GM21723 (cell line): ENCODE measurements around the gene GDNF.
"Not testable (repeated sequence)": the region's sequence is repeated elsewhere in the genome, so short reads cannot be mapped to it uniquely, and the experiment has no call there.

Source experiments
- ATAC-seq: cut with Tn5 transposase; IDR thresholded peaks from one replicate; pipeline ENCODE4 v1.9.1; 2021; ENCODE audit warnings: mild to moderate bottlenecking, moderate library complexity; ENCODE audit not compliant: unreplicated experiment

The GDNF gene

DNA sequence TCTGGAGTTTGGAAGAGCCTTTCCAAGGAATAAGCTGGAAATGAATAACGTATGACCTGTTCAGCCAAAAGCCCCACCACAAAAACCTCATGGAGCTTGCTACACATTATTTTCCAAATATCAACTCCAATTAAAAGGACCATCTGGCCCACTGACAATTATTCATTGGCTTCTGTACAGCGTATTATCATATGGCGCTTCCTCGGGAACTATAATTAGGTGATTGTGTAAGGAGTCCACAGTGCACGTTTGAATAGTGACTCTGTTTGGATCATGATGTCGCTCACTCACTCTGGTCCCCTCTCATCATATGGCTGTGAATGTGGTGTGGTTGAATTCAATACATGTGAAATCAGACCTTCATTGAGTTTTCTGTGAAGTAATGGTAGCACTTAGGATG, 52.1 kb downstream of the GDNF start:
- ATAC-seq = no peak

DNA sequence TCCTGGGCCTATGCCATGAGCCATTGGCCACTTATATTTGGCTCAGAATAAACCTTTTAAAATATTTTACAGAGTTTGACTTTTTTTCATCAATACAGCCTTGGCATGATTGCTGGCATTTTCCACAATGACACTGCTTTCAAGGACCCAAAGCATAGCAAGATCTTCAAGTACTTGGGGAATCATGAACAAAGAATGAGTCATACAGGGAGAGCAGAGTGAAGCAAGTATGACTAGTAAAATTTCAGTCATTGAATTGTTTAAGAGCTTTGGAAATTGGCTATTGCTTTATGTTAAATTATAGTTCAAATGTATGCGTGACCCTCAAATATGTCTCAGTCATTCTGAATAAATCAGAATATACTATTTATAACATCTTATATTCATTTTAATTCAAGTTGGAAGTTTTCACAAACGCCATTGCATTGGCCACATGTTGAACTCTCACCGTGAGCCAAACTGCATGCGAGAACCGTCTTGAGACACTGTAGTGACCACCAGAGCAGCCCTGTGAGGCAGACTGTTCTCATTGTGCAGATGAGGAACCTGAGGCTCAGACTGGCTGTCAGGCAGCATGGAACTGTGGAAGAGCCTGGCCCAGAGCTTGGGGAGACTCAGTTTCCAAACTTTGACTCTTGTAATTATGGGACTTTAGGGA, 52.9 kb downstream of the GDNF start:
- no peak for ATAC-seq

DNA sequence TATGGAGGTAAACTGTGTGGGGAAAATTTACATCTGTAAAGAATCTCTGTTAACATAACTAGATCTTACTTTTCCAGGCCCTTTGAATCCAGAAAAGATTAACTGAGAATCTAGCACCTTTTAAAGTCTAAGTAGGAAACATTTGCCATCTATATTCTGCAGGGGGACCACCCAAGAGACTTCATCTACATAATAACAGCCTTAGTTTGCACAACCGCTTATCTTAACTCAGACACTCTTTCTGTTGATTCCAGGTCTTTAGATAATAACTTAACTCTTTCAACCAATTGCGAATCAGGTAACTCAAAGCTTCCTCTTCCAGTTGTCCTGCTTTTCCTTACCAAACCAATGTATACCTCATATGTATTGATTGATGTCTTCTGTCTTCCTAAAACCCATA, 53.4 kb downstream of the GDNF start:
- no peak for ATAC-seq

DNA sequence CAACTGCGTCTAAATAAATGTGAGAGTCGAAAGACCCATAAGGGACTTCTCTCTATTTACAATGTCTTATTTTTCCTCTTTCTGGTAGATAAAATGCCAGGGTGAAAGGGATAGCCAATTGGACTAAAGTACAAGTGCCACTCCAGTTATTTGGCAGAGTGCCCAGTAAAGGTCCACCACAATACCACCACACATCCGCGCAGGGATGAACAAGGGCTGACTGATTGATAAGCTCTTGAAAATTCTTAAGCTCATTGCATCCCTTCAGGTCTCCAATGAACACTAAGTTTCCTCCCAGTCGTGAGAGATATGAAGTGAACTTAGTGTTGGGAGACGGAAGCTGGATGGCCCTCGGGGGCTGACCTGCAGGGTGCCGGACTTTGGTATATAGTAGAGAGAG, 58.4 kb downstream of the GDNF start:
- ATAC-seq = not testable (repeated sequence)

DNA sequence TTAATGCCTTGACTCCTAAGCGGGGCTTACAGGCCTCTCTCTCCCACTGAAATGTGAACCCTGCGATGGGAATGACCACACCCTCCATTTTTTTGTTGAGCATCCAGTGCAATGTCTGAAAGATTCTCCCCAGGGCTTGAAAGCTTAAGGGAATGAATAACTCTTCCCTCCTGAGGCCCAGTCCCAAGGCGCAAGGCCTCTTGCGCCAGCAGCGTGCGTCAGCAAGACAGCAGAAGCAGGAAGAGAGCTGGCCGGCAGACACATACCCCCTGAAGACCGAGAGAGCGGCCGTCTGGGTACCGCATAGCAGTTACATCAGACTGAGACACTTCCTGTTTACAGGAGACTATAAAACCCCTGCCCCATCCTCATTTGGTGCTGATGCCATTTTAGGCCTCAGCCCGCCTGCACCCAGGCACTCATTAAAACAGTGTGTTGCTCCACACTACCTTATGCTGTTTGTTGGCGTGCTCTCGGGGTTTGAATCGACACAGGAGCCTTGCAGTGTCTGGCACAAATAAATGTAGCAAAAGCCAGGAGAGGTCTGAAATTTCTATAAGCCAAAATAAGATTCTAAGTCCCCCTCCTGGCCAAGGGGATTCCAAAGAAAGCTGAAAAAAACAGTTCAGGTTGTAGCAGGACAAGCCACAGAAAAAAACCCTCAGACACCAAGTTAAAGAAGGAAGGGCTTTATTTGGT, 62.3 kb downstream of the GDNF start:
- no peak for ATAC-seq

DNA sequence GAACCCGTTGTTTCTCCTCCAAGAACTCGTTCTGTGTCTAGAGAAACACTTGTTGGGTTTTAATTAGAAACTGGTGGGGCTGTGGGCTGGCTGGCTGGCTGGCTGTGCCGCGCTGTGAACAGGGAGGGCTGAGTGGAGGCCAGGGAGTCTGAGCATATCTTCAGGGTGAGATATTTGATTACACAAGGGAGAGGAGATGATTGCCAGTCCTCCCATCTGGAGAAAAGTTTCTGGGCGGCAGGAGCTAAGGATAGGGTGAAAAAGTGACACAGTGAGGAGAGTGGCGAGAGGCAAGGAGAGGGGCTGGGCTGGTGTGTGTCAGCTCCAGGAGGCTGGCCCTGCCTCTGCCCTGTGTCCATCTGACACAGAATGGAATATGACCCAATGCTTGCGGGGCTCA, 63.0 kb downstream of the GDNF start:
- ATAC-seq = no peak

DNA sequence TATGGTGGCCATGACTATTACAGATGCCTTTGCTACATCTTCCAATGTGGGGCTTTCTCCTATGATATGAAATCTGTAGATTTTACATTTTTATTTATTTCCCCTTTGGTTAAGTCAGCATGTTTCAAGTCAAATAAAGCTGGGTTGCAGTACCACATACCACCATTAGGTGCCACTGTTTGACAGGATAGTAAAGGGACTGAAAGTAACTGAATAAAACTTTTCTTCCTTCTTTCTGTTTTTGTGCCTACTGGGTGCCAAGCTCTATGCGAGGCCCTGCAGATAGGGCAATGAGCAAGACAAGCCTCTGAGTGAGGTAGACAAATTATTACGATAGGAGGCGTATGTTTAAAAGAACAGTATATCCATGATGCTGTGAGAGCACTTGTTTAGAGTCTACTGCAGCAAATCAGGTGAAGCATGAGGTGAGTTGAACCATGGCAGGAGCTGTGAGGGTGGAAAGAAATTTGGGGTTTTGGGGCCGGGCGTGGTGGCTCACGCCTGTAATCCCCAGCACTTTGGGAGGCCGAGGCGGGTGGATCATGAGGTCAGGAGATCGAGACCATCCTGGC, 64.8 kb downstream of the GDNF start:
- no peak for ATAC-seq

DNA sequence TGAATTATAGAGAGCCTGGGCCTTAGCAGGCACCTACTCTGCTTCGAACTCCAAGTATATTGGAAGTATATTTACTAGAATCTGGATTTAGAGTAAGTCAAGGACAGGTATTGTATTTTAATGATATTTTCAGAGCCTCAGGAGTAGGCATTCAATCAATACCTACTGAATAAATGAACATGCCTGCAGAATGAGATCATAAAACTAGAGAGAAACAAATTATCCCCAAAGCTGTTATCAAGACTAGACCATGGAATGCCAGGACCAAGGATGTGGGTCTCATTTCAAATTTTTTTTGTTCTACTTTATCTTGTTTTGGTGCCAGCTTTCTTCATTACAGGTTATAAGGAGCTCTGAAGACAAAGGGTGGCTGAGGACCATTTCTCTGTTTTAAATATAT, 66.0 kb downstream of the GDNF start:
- ATAC-seq = no peak

DNA sequence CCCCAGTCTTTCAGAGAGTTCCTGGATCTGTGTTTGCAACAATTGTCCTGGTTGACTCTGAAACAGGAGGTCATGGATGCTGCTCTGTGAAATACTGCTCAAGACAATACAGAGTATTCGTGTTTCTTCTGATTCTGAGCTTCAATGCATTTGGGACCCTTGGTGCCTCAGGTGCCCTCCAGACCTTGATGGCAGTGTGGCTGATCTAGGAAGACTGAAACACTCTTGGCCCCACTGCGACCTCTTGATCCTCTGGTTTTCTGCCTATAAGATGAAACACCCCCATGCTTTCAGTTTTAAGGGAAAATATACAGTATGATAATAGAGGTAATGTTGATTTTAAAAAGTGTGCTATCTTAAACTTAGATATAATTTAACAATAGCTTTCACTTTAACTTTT, 67.6 kb downstream of the GDNF start:
- ATAC-seq = no peak

DNA sequence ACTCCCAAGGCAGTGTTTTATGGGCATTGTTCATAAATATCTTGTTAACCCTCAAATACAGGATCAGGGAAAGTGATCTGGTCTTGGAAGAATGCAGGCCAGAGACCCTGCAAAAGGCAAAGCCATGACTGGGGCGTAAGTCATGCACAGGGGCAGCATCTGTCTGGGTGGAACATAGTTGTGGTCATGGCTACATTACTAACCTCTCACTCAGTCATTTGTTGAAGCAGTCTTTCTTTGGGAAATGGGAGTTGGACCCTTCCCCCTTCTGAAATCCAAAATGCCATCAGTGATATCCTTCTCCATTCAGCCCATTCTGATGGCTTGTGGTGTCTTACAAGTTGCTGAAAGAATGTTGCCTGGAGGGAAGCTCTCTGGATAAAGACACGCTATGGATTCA, 68.1 kb downstream of the GDNF start:
- no peak for ATAC-seq

DNA sequence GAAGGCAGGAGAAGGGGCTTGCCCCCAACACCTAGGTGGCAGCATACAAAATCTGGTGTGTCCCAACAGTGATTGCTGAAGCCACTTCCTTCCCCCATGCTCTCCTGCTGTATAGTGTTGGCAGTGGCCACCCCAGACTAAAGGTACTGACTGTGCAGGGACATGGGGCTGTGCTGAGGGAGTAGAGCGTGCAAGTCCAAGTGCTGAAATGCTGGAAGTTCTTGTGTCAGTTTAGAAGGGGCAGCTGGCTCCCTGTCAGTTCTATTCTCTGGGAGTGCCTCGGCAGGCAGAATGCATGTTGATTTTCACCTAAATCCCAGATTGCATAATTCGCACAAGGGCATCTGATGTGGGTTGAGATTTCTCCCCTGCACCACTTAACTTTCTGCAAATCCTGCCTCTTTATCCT, 68.6 kb downstream of the GDNF start:
- no peak for ATAC-seq

DNA sequence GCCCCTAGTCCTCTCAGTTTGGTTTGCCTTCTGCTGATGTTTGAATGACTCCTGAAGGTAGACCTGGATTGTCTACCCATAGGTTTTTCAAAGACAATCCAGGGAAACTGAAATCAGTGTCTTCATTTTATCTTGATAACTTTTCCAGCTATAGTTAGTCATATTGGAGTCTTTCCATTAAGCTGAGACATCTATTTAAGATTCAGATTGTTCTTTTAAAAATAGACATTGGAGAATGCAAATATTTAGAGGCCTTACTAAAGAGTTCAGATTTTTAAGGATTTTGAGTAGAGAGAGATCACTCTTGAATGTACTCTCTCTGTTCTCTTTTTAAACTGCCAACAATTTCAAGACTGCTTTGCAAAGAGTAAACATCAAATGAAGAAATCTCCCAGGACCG, 69.1 kb downstream of the GDNF start:
- no peak for ATAC-seq

DNA sequence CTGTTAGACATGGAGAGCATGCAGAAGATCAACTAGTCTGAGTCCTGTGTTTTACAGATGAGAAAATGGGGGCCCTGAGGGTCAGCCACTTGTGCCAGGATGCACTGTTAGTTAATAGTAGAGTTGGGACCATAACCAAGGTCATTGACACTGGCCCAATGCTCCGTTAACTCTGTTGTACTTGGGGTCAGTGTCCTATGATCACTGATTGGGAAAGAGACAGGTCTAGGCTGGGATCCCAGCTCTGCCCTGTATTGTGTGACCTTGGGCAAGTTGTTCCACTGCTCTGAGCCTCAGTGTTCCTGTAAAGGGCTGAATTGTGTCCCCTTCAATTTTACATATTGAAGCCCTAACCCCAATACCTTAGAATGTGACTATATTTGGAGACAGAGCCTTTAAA, 70.0 kb downstream of the GDNF start:
- ATAC-seq = no peak

DNA sequence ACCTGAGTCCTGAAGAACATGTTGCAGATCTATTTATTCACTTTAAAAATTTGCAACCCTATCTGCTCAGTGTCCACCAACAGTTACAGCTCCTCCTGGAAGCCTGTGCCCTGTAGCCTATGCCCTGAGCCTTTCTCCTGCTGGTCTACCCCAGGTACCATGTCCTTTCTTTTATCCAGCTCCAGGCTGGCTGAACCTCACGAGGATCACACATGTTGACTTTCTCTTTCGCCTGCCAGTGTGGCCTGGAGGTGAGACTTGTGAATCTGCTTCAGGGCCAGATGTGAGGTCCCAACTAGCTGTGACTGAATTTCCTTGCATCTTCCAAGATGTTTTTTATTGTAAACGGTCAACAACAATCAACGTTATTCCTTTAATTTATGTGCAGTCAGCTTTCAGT, 70.7 kb downstream of the GDNF start:
- ATAC-seq = no peak

DNA sequence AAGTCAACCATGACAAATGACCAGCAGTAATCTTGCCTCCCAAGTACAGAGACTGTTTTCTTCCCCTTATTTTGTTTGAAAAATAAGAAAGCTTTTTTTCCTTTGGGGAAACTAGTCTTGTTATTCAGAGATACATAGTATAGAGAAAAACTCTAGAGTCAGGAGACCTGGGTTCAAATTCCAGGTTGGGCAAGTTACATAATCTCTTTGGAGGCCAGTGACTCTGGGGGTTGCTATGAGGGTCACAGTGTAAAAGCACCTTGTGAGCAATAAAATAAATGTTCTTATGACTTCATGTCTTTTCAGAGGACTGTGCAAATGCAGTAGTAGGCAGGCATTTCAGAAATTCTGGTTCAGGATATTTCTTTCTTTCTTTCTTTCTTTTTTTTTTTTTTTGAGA, 71.5 kb downstream of the GDNF start:
- ATAC-seq = no peak

DNA sequence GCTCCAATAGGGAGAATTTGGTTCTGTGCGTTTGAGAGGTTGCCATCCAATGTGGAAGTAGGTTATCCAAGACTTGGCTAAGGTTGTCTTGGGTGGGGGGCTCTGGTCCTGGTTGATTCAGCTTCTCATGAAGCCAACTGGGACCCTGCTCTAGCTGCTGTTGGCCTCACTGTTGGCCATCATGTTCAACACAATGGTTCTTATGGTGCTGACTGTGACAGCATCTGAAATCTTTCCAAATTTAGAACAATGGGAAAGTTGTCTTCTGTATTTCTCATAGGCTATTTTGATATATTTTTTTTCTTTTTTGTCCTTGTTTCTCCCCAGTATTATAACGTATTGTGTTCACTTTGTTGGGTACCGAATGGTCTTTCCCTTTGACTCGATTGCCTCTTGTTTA, 71.9 kb downstream of the GDNF start:
- ATAC-seq = no peak

DNA sequence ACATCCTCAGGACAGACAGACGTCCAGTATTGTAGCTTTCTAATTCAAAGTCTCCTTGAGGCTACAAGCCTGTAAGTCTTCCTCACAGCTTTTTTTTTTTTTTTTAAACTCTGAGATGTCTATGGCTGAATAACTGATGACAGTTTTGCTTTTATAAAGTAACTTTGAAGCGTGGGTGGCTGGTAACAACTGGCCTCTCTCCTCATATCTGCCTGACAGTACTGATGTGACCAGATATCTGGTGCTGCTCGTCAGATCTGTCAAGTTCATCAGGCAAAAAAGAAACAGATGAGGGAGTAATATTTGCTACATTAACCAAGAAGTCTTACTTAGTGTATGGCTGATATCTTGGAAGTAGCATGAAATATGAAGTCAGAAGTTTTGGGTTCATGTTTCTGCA, 72.6 kb downstream of the GDNF start:
- ATAC-seq = no peak
